Gastroesophageal sphincter (tissue), 3 donors: ENCODE results near the gene PACRG.
"Not testable (repeated sequence)": the region's sequence is repeated elsewhere in the genome, so short reads cannot be mapped to it uniquely, and the experiment has no call there.

Experiments
- POLR2A ChIP-seq, 2 donors: fragments of 450-650 bp; IDR thresholded peaks; one replicate each; pipeline ENCODE4 v1.6.1; 2017; ENCODE audit warnings: antibody characterized with exemption in 2 of 2, mild to moderate bottlenecking in 2 of 2, moderate library complexity in 1 of 2
- POLR2AphosphoS5 ChIP-seq: sonication (generic); formaldehyde crosslinking; IDR thresholded peaks from one replicate; pipeline ENCODE4 v1.6.1; 2017; ENCODE audit warnings: antibody characterized with exemption
- TF ChIP-seq, protein P1 (sequence below), 4 experiments: fragments of 200-600 bp in 2 of 4; fragments of 450-650 bp in 2 of 4; sonication (generic) in 1 of 4; IDR thresholded peaks; one replicate each; pipeline ENCODE4 v1.5.1; 2017 to 2019; ENCODE audit warnings: antibody characterized with exemption in 4 of 4, mild to moderate bottlenecking in 2 of 4, moderate library complexity in 2 of 4

- not testable (repeated sequence) for TF ChIP-seq POLR2AphosphoS5; POLR2A (IDR thresholded peaks at IDR 0.05)
- TF ChIP-seq, protein P1, sequence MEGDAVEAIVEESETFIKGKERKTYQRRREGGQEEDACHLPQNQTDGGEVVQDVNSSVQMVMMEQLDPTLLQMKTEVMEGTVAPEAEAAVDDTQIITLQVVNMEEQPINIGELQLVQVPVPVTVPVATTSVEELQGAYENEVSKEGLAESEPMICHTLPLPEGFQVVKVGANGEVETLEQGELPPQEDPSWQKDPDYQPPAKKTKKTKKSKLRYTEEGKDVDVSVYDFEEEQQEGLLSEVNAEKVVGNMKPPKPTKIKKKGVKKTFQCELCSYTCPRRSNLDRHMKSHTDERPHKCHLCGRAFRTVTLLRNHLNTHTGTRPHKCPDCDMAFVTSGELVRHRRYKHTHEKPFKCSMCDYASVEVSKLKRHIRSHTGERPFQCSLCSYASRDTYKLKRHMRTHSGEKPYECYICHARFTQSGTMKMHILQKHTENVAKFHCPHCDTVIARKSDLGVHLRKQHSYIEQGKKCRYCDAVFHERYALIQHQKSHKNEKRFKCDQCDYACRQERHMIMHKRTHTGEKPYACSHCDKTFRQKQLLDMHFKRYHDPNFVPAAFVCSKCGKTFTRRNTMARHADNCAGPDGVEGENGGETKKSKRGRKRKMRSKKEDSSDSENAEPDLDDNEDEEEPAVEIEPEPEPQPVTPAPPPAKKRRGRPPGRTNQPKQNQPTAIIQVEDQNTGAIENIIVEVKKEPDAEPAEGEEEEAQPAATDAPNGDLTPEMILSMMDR (IDR thresholded peaks at IDR 0.05) = not testable (repeated sequence)
Observed at GRCh38 chr6:162678896-162679295, 48.9 kb upstream of the PACRG start.
